ENCODE measurements around the gene NUDT1. TPM values are rescaled to one million over a fixed set of nuclear protein-coding genes. Genes with fewer than 3 reads are reported as not detected.

The NUDT1 gene
- total RNA-seq (2014; rRNA removed; shearing (Covaris generic)), result 63.0 and 80.4 TPM in 2 replicates

GRCh38 chr7:2241580-2242540 lies at the start of gene NUDT1, which contains the start of gene MRM2:
NUDT1 (plus strand) TSS chr7:2242226; CDS start chr7:2244575, 2,349 bp downstream.
MRM2 (minus strand) TSS chr7:2242205; CDS start chr7:2242169, 36 bp downstream.

GRCh38 chr7:2232766-2233520 lies 9.1 kb upstream of the NUDT1 start, which contains the start of gene MAD1L1:
MAD1L1 (minus strand) TSS chr7:2232945; CDS start chr7:2230133, 2,812 bp downstream.

Other genes starting within 250 kb of the NUDT1 start
- gene MAD1L1, start 9.3 kb upstream of the NUDT1 start, total RNA-seq (2014; rRNA removed; shearing (Covaris generic)), result 71.4 and 81.7 TPM in 2 replicates
- 42.9 and 48.8 TPM in 2 replicates for gene MRM2, start within 50 bp of the NUDT1 start, total RNA-seq (2014; rRNA removed; shearing (Covaris generic))
- 19.4 and 25.5 TPM in 2 replicates for gene SNX8, start 72.2 kb downstream of the NUDT1 start, total RNA-seq (2014; rRNA removed; shearing (Covaris generic))
- 338 and 368 TPM in 2 replicates for gene EIF3B, start 112.6 kb downstream of the NUDT1 start, total RNA-seq (2014; rRNA removed; shearing (Covaris generic))
- 6.0 and 8.2 TPM in 2 replicates for gene CHST12, start 161.4 kb downstream of the NUDT1 start, total RNA-seq (2014; rRNA removed; shearing (Covaris generic))
- not detected in 2 replicates for gene GRIFIN, start 234.2 kb downstream of the NUDT1 start, total RNA-seq (2014; rRNA removed; shearing (Covaris generic))